Colon (tissue), 2 donors: Measurements from ENCODE around the gene SDHAF2.
"Not testable (repeated sequence)": the region's sequence is repeated elsewhere in the genome, so short reads cannot be mapped to it uniquely, and the experiment has no call there.

ENCODE experiments used
- FAIRE-seq: peaks from 2 replicates; lab custom pipeline; 2012; peaks lifted over from hg19 to GRCh38; lab: Jason Lieb, UNC
- donor health status: control.
- donor health status: control.

SDHAF2 gene

GRCh38 chr11:61425367-61426131 is 4.4 kb upstream of the SDHAF2 start:
- no peak for FAIRE-seq

- FAIRE-seq: no peak
Observed at GRCh38 chr11:61429346-61429690, 606 bp upstream of the SDHAF2 start.

GRCh38 chr11:61430839-61431238 is 915 bp downstream of the SDHAF2 start:
- not testable (repeated sequence) for FAIRE-seq

- FAIRE-seq: no peak
Observed at GRCh38 chr11:61437496-61437895, 7.6 kb downstream of the SDHAF2 start.

- no peak for FAIRE-seq
Observed at GRCh38 chr11:61439615-61440014, 9.7 kb downstream of the SDHAF2 start.

- FAIRE-seq: no peak
Observed at GRCh38 chr11:61442616-61443015, 12.7 kb downstream of the SDHAF2 start.

GRCh38 chr11:61445516-61445915 is 15.6 kb downstream of the SDHAF2 start:
- FAIRE-seq: no peak

- FAIRE-seq: no peak
Observed at GRCh38 chr11:61446211-61446651, 16.3 kb downstream of the SDHAF2 start.

- no peak for FAIRE-seq
Observed at GRCh38 chr11:61447601-61448551, 18.0 kb downstream of the SDHAF2 start.

GRCh38 chr11:61448552-61448927 is 18.6 kb downstream of the SDHAF2 start:
- FAIRE-seq: no peak

- FAIRE-seq: no peak
Observed at GRCh38 chr11:61452825-61453224, 22.9 kb downstream of the SDHAF2 start.

- no peak for FAIRE-seq
Observed at GRCh38 chr11:61453695-61454094, 23.8 kb downstream of the SDHAF2 start.

- FAIRE-seq: no peak
Observed at GRCh38 chr11:61454520-61454919, 24.6 kb downstream of the SDHAF2 start.

GRCh38 chr11:61460474-61460881 is 30.6 kb downstream of the SDHAF2 start:
- no peak for FAIRE-seq

- no peak for FAIRE-seq
Observed at GRCh38 chr11:61460986-61461385, 31.1 kb downstream of the SDHAF2 start.

GRCh38 chr11:61467602-61468001 is 37.7 kb downstream of the SDHAF2 start:
- not testable (repeated sequence) for FAIRE-seq

- FAIRE-seq: no peak
Observed at GRCh38 chr11:61468002-61468401, 38.1 kb downstream of the SDHAF2 start.

GRCh38 chr11:61472282-61472681 is 42.4 kb downstream of the SDHAF2 start:
- FAIRE-seq: no peak

GRCh38 chr11:61472868-61473267 is 42.9 kb downstream of the SDHAF2 start:
- FAIRE-seq: no peak

GRCh38 chr11:61473370-61474012 is 43.6 kb downstream of the SDHAF2 start:
- FAIRE-seq: no peak

GRCh38 chr11:61474013-61474643 is 44.2 kb downstream of the SDHAF2 start:
- FAIRE-seq: no peak

- no peak for FAIRE-seq
Observed at GRCh38 chr11:61475433-61475832, 45.5 kb downstream of the SDHAF2 start.
